PFSK-1 (cell line): ENCODE results near the gene KCNG1.

ENCODE experiments used
- POLR2AphosphoS5 ChIP-seq: IDR thresholded peaks from 2 replicates; pipeline ENCODE4 v1.6.1; 2012; ENCODE audit warnings: low read depth, mild to moderate bottlenecking, control low read depth, low read length, moderate library complexity
- TAF1 ChIP-seq: IDR thresholded peaks from 2 replicates; pipeline ENCODE4 v1.6.1; 2012; ENCODE audit warnings: low read length, control low read depth, borderline replicate concordance; ENCODE audit not compliant: insufficient read depth
- TF ChIP-seq, protein P1 (sequence below), 2 experiments: IDR thresholded peaks; 2 replicates each; pipeline versions ENCODE4 v1.6.1 to v1.8.0; 2011 to 2012; ENCODE audit warnings: low read depth in 2 of 2, low read length in 2 of 2, control low read depth in 1 of 2, inconsistent platforms in 1 of 2, mild to moderate bottlenecking in 1 of 2, moderate library complexity in 1 of 2; ENCODE audit not compliant: insufficient read depth in 1 of 2

DNA sequence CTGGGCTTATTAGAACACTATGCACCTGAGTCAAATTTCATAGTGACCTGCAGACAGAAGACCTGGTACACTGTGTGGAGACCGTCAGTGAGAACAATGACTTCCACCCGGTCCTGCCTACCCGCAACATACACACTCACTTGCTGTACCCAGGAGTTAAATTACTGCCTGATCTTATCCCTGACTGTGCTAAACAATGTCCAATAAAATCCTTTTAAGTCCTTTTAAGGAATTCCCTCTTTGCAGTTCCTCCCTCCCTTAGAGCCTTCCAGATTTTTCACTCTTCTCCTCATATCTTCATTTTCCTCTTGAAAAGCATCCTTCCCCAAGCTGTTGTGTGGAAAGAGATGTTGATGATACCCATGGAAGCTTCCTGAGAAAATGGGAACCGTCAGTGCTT, 3.4 kb upstream of the KCNG1 start:
- TF ChIP-seq TAF1 (no peak), POLR2AphosphoS5 (no peak)
- TF ChIP-seq, protein P1, sequence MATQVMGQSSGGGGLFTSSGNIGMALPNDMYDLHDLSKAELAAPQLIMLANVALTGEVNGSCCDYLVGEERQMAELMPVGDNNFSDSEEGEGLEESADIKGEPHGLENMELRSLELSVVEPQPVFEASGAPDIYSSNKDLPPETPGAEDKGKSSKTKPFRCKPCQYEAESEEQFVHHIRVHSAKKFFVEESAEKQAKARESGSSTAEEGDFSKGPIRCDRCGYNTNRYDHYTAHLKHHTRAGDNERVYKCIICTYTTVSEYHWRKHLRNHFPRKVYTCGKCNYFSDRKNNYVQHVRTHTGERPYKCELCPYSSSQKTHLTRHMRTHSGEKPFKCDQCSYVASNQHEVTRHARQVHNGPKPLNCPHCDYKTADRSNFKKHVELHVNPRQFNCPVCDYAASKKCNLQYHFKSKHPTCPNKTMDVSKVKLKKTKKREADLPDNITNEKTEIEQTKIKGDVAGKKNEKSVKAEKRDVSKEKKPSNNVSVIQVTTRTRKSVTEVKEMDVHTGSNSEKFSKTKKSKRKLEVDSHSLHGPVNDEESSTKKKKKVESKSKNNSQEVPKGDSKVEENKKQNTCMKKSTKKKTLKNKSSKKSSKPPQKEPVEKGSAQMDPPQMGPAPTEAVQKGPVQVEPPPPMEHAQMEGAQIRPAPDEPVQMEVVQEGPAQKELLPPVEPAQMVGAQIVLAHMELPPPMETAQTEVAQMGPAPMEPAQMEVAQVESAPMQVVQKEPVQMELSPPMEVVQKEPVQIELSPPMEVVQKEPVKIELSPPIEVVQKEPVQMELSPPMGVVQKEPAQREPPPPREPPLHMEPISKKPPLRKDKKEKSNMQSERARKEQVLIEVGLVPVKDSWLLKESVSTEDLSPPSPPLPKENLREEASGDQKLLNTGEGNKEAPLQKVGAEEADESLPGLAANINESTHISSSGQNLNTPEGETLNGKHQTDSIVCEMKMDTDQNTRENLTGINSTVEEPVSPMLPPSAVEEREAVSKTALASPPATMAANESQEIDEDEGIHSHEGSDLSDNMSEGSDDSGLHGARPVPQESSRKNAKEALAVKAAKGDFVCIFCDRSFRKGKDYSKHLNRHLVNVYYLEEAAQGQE (IDR thresholded peaks at IDR 0.05; ENCODE audit: insufficient read depth in 1 of 2, low read depth in 2 of 2, low read length in 2 of 2), result no peak
